CD4-positive, alpha-beta memory T cell (primary cell): Measurements from ENCODE around the gene SEPTIN2. TPM values are rescaled to one million over a fixed set of nuclear protein-coding genes. Genes with fewer than 3 reads are reported as not detected.

Source experiments
- CTCF ChIA-PET: fragments of 350-600 bp; sonication (Branson Sonifier 250); formaldehyde crosslinking; loops from one replicate; lab custom pipeline; 2021; ENCODE audit warnings: inconsistent platforms; ENCODE audit not compliant: partially characterized antibody; lab: Charles Lee
- POLR2A ChIA-PET: fragments of 350-600 bp; sonication (Branson Sonifier 250); formaldehyde crosslinking; loops from one replicate; lab custom pipeline; 2021; ENCODE audit not compliant: partially characterized antibody; lab: Charles Lee
- DNase-seq, 5 donors: peaks; one replicate each; pipeline versions ENCODE4 v3.0.0 to v3.0.0-alpha.2; 2020 to 2022; ENCODE audit warnings: mixed read lengths in 1 of 5
- H3K27ac ChIP-seq: one replicate; pipeline ENCODE4 v1.7.0; 2013; ENCODE audit warnings: low read depth, low read length
- H3K27me3 ChIP-seq: 2 replicates; pipeline ENCODE4 v1.7.0; 2013; ENCODE audit warnings: mild to moderate bottlenecking, low read length, moderate library complexity; ENCODE audit not compliant: insufficient read depth
- H3K36me3 ChIP-seq: 2 replicates; pipeline ENCODE4 v1.7.0; 2013; ENCODE audit warnings: mild to moderate bottlenecking, low read length, moderate library complexity; ENCODE audit not compliant: insufficient read depth
- H3K4me1 ChIP-seq: 2 replicates; pipeline ENCODE4 v1.7.0; 2013; ENCODE audit warnings: mild to moderate bottlenecking, low read length, moderate library complexity; ENCODE audit not compliant: insufficient read depth
- H3K4me3 ChIP-seq, 2 donors: one replicate each; pipeline ENCODE4 v1.7.0; 2013; ENCODE audit warnings: low read length in 2 of 2, mild to moderate bottlenecking in 1 of 2
- H3K9me3 ChIP-seq, 2 donors: one replicate each; pipeline ENCODE4 v1.7.0; 2013; ENCODE audit warnings: low read length in 2 of 2, control low read depth in 1 of 2; ENCODE audit not compliant: control insufficient read depth in 1 of 2
- H3K27ac Mint-ChIP-seq, 7 donors: one replicate each; pipeline ENCODE4 v1.8.0; 2020 to 2021; ENCODE audit warnings: mixed read lengths in 7 of 7, mild to moderate bottlenecking in 6 of 7, inconsistent platforms in 3 of 7, moderate library complexity in 3 of 7
- H3K27me3 Mint-ChIP-seq, 2 donors: one replicate each; pipeline ENCODE4 v1.8.0; 2020 to 2021; ENCODE audit warnings: mixed read lengths in 2 of 2
- H3K36me3 Mint-ChIP-seq, 2 donors: one replicate each; pipeline ENCODE4 v1.8.0; 2020 to 2021; ENCODE audit warnings: mixed read lengths in 2 of 2, inconsistent platforms in 1 of 2, mild to moderate bottlenecking in 1 of 2
- H3K4me1 Mint-ChIP-seq, 4 donors: one replicate each; pipeline ENCODE4 v1.8.0; 2020 to 2021; ENCODE audit warnings: mixed read lengths in 4 of 4, mild to moderate bottlenecking in 1 of 4
- H3K4me3 Mint-ChIP-seq, 8 donors: one replicate each; pipeline ENCODE4 v1.8.0; 2020 to 2021; ENCODE audit warnings: mixed read lengths in 8 of 8, mild to moderate bottlenecking in 7 of 8, moderate library complexity in 6 of 8, inconsistent platforms in 3 of 8
- H3K9me3 Mint-ChIP-seq, 8 donors: one replicate each; pipeline ENCODE4 v1.8.0; 2020 to 2021; ENCODE audit warnings: mixed read lengths in 8 of 8, mild to moderate bottlenecking in 5 of 8, inconsistent platforms in 3 of 8, moderate library complexity in 1 of 8
- intact Hi-C: fragments of 100-400 bp; cut with micrococcal nuclease; formaldehyde crosslinking; loops from one replicate; pipeline ENCODE4 v1.15.1; 2023
- polyA plus RNA-seq, 2 donors: library from polyadenylated mRNA; unstranded; fragments of 300-500 nt; fragmentation: Illumina TruSeq; gene quantifications; one replicate each; pipeline ENCODE4 v1.2.3, GENCODE V29; 2021
- total RNA-seq, 2 experiments: library from RNA; stranded (reverse); gene quantifications; one replicate each; pipeline ENCODE4 v1.2.3, GENCODE V29; 2021

The SEPTIN2 gene
- total and polyA plus RNA-seq, 4 experiments from 2014 or later: 187 to 362 (median 290) TPM

DNA sequence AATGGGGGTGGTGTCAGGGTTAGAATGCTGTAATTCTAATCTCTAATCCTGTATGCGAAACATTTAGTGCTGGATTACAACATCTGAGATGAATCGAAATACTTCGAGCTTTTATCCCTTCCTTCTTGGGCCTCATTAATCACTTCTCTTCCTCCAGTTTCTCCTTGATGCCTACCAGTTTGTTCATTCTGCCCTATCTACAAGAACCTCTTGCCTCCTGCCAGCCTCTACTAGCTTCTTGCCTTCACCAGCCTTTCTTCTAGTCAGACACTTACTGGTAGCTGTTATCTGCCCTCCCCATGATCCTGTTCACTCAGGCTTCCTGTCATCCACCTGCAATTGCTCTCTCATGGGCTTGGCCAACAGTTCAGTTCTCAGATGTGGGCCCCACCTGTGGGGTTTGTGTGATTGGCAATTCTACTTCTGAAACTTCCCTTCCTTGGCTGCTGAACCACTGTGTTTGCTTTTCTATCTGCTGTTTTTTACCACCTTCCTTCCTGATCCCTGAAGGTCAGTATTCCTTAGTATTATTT is 25.0 kb downstream of the SEPTIN2 start:
- CTCF ChIA-PET: no interaction called here
- Histone ChIP-seq H3K27me3 (no peaks in the 10 kb centered on the region), H3K9me3 (no peaks in the 10 kb centered on the region), H3K27ac (no peak overlapping the region), H3K4me3 (no peak overlapping the region), H3K4me1 (peaks cover 16% of the 10 kb centered on the region), H3K36me3 (peaks cover 60% of the 10 kb centered on the region)
- Mint-ChIP-seq H3K4me3 (peak overlapping the region in 2 of 8 donors; percentile 24 to 52), H3K27me3 (no peaks in the 10 kb centered on the region), H3K27ac (peak overlapping the region in 6 of 7 donors; percentile 14 to 80 (median 38)), H3K4me1 (peaks cover 19 to 27% (median 22%) of the 10 kb centered on the region in 4 donors), H3K9me3 (no peaks in the 10 kb centered on the region), H3K36me3 (peaks cover 53 to 81% of the 10 kb centered on the region in 2 donors)
- peak in 1 of 5 donors; percentile 14 for DNase-seq
- intact Hi-C loops: no loop called here
- POLR2A ChIA-PET: no interaction called here

- DNase-seq: no peak
- H3K27me3 Mint-ChIP-seq: no peaks in the 10 kb centered on the region
- H3K9me3 Mint-ChIP-seq: no peaks in the 10 kb centered on the region
- ChIA-PET POLR2A (interaction anchor here (0.9 kb wide), 1 partner anchor 30 kb away, joined by 3 read pairs; the partner anchor contains the start of genes HDLBP and SEPTIN2), CTCF (no interaction called here)
- Histone ChIP-seq H3K9me3 (no peaks in the 10 kb centered on the region), H3K4me1 (peaks cover 7% of the 10 kb centered on the region), H3K27ac (no peak overlapping the region), H3K4me3 (no peak overlapping the region), H3K27me3 (no peaks in the 10 kb centered on the region), H3K36me3 (peaks cover 79% of the 10 kb centered on the region)
- no peak overlapping the region for H3K4me3 Mint-ChIP-seq
- intact Hi-C loops: no loop called here
- peaks cover 10 to 18% (median 13%) of the 10 kb centered on the region in 4 donors for H3K4me1 Mint-ChIP-seq
- peak overlapping the region in 1 of 7 donors; percentile 19 for H3K27ac Mint-ChIP-seq
- H3K36me3 Mint-ChIP-seq: peaks cover 54 to 78% of the 10 kb centered on the region in 2 donors
These were observed 29.4 kb downstream of the SEPTIN2 start for GRCh38 chr2:241344925-241345651.

DNA sequence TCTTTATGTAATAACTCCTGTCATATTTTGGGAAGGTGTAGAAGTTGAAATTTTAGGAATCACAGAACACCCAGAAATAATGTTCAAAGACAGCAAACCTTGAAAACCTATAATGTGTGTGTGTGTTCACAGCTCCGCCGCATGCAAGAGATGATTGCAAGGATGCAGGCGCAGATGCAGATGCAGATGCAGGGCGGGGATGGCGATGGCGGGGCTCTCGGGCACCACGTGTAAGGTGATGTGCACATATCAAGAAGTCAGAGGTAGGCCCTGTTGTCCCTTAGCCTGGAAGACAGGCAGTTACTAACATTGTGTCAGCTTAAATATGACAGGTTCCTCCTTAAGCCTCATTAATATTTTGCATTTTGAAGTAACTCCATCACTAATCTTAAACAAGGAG is 34.2 kb downstream of the SEPTIN2 start:
- peaks cover 65% of the 10 kb centered on the region for H3K36me3 ChIP-seq
- H3K27ac ChIP-seq: no peak overlapping the region
- no peak overlapping the region for H3K27ac Mint-ChIP-seq
- H3K9me3 Mint-ChIP-seq: no peaks in the 10 kb centered on the region
- no peak overlapping the region for H3K4me3 ChIP-seq
- H3K4me1 ChIP-seq: peaks cover 2% of the 10 kb centered on the region
- H3K27me3 ChIP-seq: no peaks in the 10 kb centered on the region
- POLR2A ChIA-PET: interaction anchor here (0.9 kb wide), 1 partner anchor 32 kb away, joined by 3 read pairs; no protein-coding TSS in a partner anchor
- CTCF ChIA-PET: interaction anchor here (0.7 to 1.0 kb wide), 2 partner anchors 32 to 499 kb away, joined by 3 read pairs; no protein-coding TSS in a partner anchor
- no peak overlapping the region for H3K4me3 Mint-ChIP-seq
- peaks cover 0 to 5% (median 2%) of the 10 kb centered on the region in 4 donors for H3K4me1 Mint-ChIP-seq
- no peaks in the 10 kb centered on the region for H3K9me3 ChIP-seq
- H3K36me3 Mint-ChIP-seq: peaks cover 42 to 72% of the 10 kb centered on the region in 2 donors
- intact Hi-C loops: loop anchor here (10.0 kb wide), 1 partner anchor 355 kb away; the partner anchor contains the start of gene ING5
- no peaks in the 10 kb centered on the region for H3K27me3 Mint-ChIP-seq
- DNase-seq: no peak

DNA sequence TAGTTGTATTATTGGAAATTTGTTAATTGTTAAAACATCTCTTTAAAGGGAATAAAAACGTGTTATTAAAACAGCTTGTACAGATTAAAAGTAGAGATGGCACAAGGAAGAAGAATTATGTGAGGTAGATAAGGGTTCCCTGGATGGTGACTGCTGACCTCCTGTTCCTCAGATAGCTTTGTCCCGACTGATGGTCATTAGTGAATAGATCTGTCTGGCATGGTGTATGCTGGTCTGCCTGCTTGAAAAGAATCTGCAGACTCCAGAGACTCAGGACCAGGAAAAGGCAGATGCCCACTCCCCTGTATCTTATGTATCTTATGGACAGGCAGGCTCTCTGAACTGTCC is 34.8 kb downstream of the SEPTIN2 start:
- CTCF ChIA-PET: interaction anchor here (0.7 to 1.0 kb wide), 2 partner anchors 32 to 499 kb away, joined by 3 read pairs; no protein-coding TSS in a partner anchor

GRCh38 chr2:241350878-241351639 is 35.3 kb downstream of the SEPTIN2 start:
- H3K9me3 ChIP-seq: no peaks in the 10 kb centered on the region
- peaks cover 0 to 1% (median 0%) of the 10 kb centered on the region in 8 donors for H3K9me3 Mint-ChIP-seq
- no peak overlapping the region for H3K4me3 ChIP-seq
- H3K36me3 ChIP-seq: peaks cover 56% of the 10 kb centered on the region
- DNase-seq: no peak
- H3K4me1 Mint-ChIP-seq: peaks cover 2 to 5% (median 3%) of the 10 kb centered on the region in 4 donors
- no peaks in the 10 kb centered on the region for H3K27me3 Mint-ChIP-seq
- H3K27ac ChIP-seq: no peak overlapping the region
- H3K27me3 ChIP-seq: no peaks in the 10 kb centered on the region
- peaks cover 3% of the 10 kb centered on the region for H3K4me1 ChIP-seq
- peaks cover 33 to 63% of the 10 kb centered on the region in 2 donors for H3K36me3 Mint-ChIP-seq
- ChIA-PET CTCF (interaction anchor here (0.7 kb wide), 1 partner anchor 33 kb away, joined by 3 read pairs; no protein-coding TSS in a partner anchor), POLR2A (no interaction called here)
- intact Hi-C loops: loop anchor here (10.0 kb wide), 1 partner anchor 354 kb away; the partner anchor contains the start of gene ING5
- H3K4me3 Mint-ChIP-seq: peak overlapping the region in 1 of 8 donors; percentile 32
- H3K27ac Mint-ChIP-seq: peak overlapping the region in 3 of 7 donors; percentile 16 to 28 (median 22)

More for the DNA sequence above, 34.8 kb downstream of the SEPTIN2 start:
- H3K4me3 ChIP-seq: no peak overlapping the region
- Mint-ChIP-seq H3K4me1 (peaks cover 0 to 5% (median 2%) of the 10 kb centered on the region in 4 donors), H3K27me3 (no peaks in the 10 kb centered on the region), H3K9me3 (no peaks in the 10 kb centered on the region), H3K36me3 (peaks cover 38 to 67% of the 10 kb centered on the region in 2 donors), H3K4me3 (peak overlapping the region in 1 of 8 donors; percentile 32), H3K27ac (peak overlapping the region in 3 of 7 donors; percentile 16 to 28 (median 22))
- H3K9me3 ChIP-seq: no peaks in the 10 kb centered on the region
- no peak overlapping the region for H3K27ac ChIP-seq
- no peak for DNase-seq
- no peaks in the 10 kb centered on the region for H3K27me3 ChIP-seq
- POLR2A ChIA-PET: interaction anchor here (0.9 kb wide), 1 partner anchor 32 kb away, joined by 3 read pairs; no protein-coding TSS in a partner anchor
- peaks cover 3% of the 10 kb centered on the region for H3K4me1 ChIP-seq
- intact Hi-C loops: loop anchor here (10.0 kb wide), 1 partner anchor 354 kb away; the partner anchor contains the start of gene ING5
- H3K36me3 ChIP-seq: peaks cover 61% of the 10 kb centered on the region

DNA sequence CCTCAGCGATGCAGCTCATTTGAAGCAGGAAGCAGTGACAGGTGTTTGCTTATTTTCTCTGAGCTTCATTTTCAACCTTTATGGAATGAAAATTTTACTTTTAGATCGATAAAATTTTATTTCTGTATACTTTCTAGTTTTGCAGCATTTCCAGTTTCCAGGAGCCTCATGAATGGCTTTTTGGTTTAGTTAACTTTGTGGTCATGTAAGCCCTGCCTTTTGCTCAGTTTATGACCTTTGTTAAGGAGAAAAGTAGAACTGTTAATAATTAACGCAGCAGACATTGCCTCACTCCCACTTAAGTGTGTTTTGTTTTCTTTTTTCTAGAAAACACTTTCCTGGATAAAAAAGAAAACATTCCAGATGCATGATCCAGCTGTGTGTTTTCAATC is 35.9 kb downstream of the SEPTIN2 start:
- Histone ChIP-seq H3K4me1 (peaks cover 6% of the 10 kb centered on the region), H3K36me3 (peaks cover 50% of the 10 kb centered on the region), H3K9me3 (no peaks in the 10 kb centered on the region), H3K27ac (no peak overlapping the region), H3K27me3 (no peaks in the 10 kb centered on the region), H3K4me3 (no peak overlapping the region)
- DNase-seq: no peak
- Mint-ChIP-seq H3K4me1 (peaks cover 2 to 6% (median 3%) of the 10 kb centered on the region in 4 donors), H3K27ac (no peak overlapping the region), H3K27me3 (no peaks in the 10 kb centered on the region), H3K4me3 (no peak overlapping the region), H3K36me3 (peaks cover 31 to 58% of the 10 kb centered on the region in 2 donors), H3K9me3 (peaks cover 0 to 1% (median 0%) of the 10 kb centered on the region in 8 donors)
- intact Hi-C loops: loop anchor here (10.0 kb wide), 1 partner anchor 353 kb away; the partner anchor contains the start of gene ING5
- ChIA-PET POLR2A (no interaction called here), CTCF (no interaction called here)
